Measurements from ENCODE around the gene NDUFB10.
A peak's percentile ranks its signal among the peaks of the same experiment; 100 is the strongest.

NDUFB10 gene

DNA sequence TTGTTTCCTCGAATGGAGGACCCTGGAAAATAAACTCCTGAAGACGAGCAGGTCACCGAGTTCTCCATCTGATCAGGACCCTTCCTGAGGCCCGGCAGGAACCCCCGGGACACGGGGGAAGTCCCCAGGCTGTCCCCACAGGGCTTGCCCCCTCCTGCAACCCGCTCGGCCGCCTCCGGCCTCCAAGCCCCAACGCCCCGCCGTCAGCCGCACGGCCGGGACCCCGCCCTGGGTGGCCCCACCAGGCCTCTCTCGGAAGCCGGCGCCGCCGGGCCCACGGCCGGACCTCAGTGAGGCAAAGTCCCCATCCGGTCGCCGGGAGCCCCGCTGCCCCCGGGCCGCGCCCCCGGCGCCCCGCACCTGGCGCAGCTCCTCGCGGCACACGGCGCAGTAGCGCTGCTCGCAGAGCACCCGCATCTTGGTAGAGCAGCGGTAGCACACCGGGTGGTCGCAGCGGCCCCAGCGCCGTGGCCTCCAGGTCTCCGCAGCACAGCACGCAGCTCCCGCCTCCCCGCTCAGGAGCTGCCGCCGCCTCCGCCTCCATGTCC is 49.9 kb downstream of the NDUFB10 start:
- H3K4me3 Mint-ChIP-seq = peak overlapping the region; percentile 83
- no peaks in the 10 kb centered on the region for H3K27me3 Mint-ChIP-seq (ENCODE audit: low read depth, poor library complexity)
- TF ChIP-seq, protein P1, sequence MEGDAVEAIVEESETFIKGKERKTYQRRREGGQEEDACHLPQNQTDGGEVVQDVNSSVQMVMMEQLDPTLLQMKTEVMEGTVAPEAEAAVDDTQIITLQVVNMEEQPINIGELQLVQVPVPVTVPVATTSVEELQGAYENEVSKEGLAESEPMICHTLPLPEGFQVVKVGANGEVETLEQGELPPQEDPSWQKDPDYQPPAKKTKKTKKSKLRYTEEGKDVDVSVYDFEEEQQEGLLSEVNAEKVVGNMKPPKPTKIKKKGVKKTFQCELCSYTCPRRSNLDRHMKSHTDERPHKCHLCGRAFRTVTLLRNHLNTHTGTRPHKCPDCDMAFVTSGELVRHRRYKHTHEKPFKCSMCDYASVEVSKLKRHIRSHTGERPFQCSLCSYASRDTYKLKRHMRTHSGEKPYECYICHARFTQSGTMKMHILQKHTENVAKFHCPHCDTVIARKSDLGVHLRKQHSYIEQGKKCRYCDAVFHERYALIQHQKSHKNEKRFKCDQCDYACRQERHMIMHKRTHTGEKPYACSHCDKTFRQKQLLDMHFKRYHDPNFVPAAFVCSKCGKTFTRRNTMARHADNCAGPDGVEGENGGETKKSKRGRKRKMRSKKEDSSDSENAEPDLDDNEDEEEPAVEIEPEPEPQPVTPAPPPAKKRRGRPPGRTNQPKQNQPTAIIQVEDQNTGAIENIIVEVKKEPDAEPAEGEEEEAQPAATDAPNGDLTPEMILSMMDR (IDR thresholded peaks at IDR 0.05) = no peak
- no peaks in the 10 kb centered on the region for H3K9me3 Mint-ChIP-seq
- peaks cover 51% of the 10 kb centered on the region for H3K4me1 Mint-ChIP-seq
- no peak overlapping the region for H3K27ac Mint-ChIP-seq
- no peaks in the 10 kb centered on the region for H3K36me3 Mint-ChIP-seq (ENCODE audit: low read depth)
- DNase-seq = no peak

DNA sequence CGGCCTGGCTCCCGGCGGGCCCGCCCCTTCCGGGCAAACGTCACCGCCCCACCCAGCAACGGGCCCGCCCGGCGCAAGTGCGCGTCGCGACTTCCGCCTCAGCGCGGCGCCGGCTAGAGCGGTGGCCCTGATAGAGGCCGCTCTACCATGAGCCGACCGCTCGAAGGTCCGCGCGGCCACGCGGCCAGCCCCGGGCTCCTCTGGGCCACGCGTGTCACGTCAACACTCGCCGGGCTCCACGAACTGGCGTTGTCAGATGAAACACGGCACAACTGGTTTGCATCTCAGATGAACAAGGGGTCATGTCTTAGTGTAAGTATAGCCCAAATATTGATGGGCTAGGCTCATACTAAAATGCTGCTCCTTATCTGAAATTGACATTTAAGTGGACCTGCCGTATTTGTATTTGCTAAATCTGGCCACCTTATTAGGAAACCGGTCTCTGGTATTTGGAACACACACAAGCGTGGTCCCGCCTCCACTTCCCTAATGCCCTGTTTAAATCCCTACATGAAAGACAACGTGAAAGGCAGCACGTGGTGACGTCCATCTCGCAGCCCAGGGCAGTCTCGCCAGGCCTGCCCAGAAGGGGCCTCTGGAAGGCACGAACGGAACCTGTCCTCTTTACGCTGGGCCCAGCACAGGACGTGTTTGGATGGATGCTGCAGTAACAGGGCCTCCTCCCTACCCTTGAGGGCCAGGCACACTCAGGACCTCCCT is 50.6 kb downstream of the NDUFB10 start, which contains the start of gene ZNF598:
Gene ZNF598, minus strand, starts transcription at position 31 of the 720 bp plus-strand sequence.
- peak within 1 kb of the TSS; percentile 75 for H3K27ac Mint-ChIP-seq
- H3K27me3 Mint-ChIP-seq (ENCODE audit: low read depth, poor library complexity) = no peaks in the 10 kb centered on the region
- H3K4me1 Mint-ChIP-seq = peaks cover 44% of the 10 kb centered on the region
- H3K9me3 Mint-ChIP-seq = no peaks in the 10 kb centered on the region
- peak; percentile 86 for DNase-seq
- no peaks in the 10 kb centered on the region for H3K36me3 Mint-ChIP-seq (ENCODE audit: low read depth)
- peak within 1 kb of the TSS; percentile 85 for H3K4me3 Mint-ChIP-seq
- TF ChIP-seq, protein P1 (IDR thresholded peaks at IDR 0.05) = no peak
